ENCODE measurements around the gene ACOT6. TPM values are rescaled to one million over a fixed set of nuclear protein-coding genes. Genes with fewer than 3 reads are reported as not detected.
"Not testable (repeated sequence)": the region's sequence is repeated elsewhere in the genome, so short reads cannot be mapped to it uniquely, and the experiment has no call there.

Gene ACOT6
- polyA plus RNA-seq, 4 donors: 0.04 to 0.54 TPM; not detected in 2

- H3K4me3 ChIP-seq (ENCODE audit: low read depth in 1 of 3, low read length in 3 of 3): no peak overlapping the region
- H3K36me3 ChIP-seq (ENCODE audit: control insufficient read depth in 3 of 3, insufficient read depth in 2 of 3, low read depth in 1 of 3, low read length in 3 of 3): no peaks in the 10 kb centered on the region
- WGBS, 3 donors: 79 to 88% (median 82%) methylated on average over 2 of the region's 2 CpGs
- H3K27me3 ChIP-seq (ENCODE audit: control insufficient read depth in 3 of 3, insufficient read depth in 3 of 3, low read length in 3 of 3): no peaks in the 10 kb centered on the region
- no peaks in the 10 kb centered on the region for H3K9me3 ChIP-seq (ENCODE audit: control insufficient read depth in 2 of 2, insufficient read depth in 1 of 2, low read depth in 1 of 2, low read length in 1 of 2)
- FAIRE-seq (no peak), DNase-seq (no peak)
- H3K27ac ChIP-seq (ENCODE audit: low read depth in 1 of 3, low read length in 2 of 3): no peak overlapping the region
- no peaks in the 10 kb centered on the region for H3K4me1 ChIP-seq (ENCODE audit: control insufficient read depth in 3 of 3, insufficient read depth in 2 of 3, low read depth in 1 of 3, low read length in 2 of 3)
Observed at GRCh38 chr14:73627151-73627558, 14.8 kb downstream of the ACOT6 start.

GRCh38 chr14:73630009-73630780, 17.9 kb downstream of the ACOT6 start:
- no peak overlapping the region for H3K27ac ChIP-seq (ENCODE audit: low read depth in 1 of 3, low read length in 2 of 3)
- no peaks in the 10 kb centered on the region for H3K9me3 ChIP-seq (ENCODE audit: control insufficient read depth in 2 of 2, insufficient read depth in 1 of 2, low read depth in 1 of 2, low read length in 1 of 2)
- H3K36me3 ChIP-seq (ENCODE audit: control insufficient read depth in 3 of 3, insufficient read depth in 2 of 3, low read depth in 1 of 3, low read length in 3 of 3): no peaks in the 10 kb centered on the region
- peaks cover 0 to 5% (median 0%) of the 10 kb centered on the region in 3 donors for H3K27me3 ChIP-seq (ENCODE audit: control insufficient read depth in 3 of 3, insufficient read depth in 3 of 3, low read length in 3 of 3)
- WGBS, 3 donors: 89 to 94% (median 90%) methylated on average over 10 of the region's 10 CpGs
- no peak for DNase-seq
- FAIRE-seq: no peak
- no peak overlapping the region for H3K4me3 ChIP-seq (ENCODE audit: low read depth in 1 of 3, low read length in 3 of 3)
- H3K4me1 ChIP-seq (ENCODE audit: control insufficient read depth in 3 of 3, insufficient read depth in 2 of 3, low read depth in 1 of 3, low read length in 2 of 3): peaks cover 0 to 3% (median 0%) of the 10 kb centered on the region in 3 donors

GRCh38 chr14:73633116-73634010, 21.0 kb downstream of the ACOT6 start:
- no peak for FAIRE-seq
- 11 to 14% (median 12%) methylated on average over 37 to 44 of the region's 44 CpGs for WGBS, 3 donors

GRCh38 chr14:73634011-73634833, 21.9 kb downstream of the ACOT6 start:
- 15 to 27% (median 23%) methylated on average over 47 to 53 of the region's 53 CpGs for WGBS, 3 donors

More at GRCh38 chr14:73633116-73634010, 21.0 kb downstream of the ACOT6 start:
- peaks cover 0 to 3% (median 0%) of the 10 kb centered on the region in 3 donors for H3K4me1 ChIP-seq (ENCODE audit: control insufficient read depth in 3 of 3, insufficient read depth in 2 of 3, low read depth in 1 of 3, low read length in 2 of 3)
- peak overlapping the region; percentile 19 to 56 (median 52) for H3K4me3 ChIP-seq (ENCODE audit: low read depth in 1 of 3, low read length in 3 of 3)
- peaks cover 0 to 5% (median 0%) of the 10 kb centered on the region in 3 donors for H3K27me3 ChIP-seq (ENCODE audit: control insufficient read depth in 3 of 3, insufficient read depth in 3 of 3, low read length in 3 of 3)
- H3K27ac ChIP-seq (ENCODE audit: low read depth in 1 of 3, low read length in 2 of 3): peak overlapping the region in 1 of 3 donors; percentile 32
- no peaks in the 10 kb centered on the region for H3K9me3 ChIP-seq (ENCODE audit: control insufficient read depth in 2 of 2, insufficient read depth in 1 of 2, low read depth in 1 of 2, low read length in 1 of 2)
- no peaks in the 10 kb centered on the region for H3K36me3 ChIP-seq (ENCODE audit: control insufficient read depth in 3 of 3, insufficient read depth in 2 of 3, low read depth in 1 of 3, low read length in 3 of 3)
- DNase-seq: peak; percentile 76 to 84

GRCh38 chr14:73636355-73636754, 24.0 kb downstream of the ACOT6 start:
- not testable (repeated sequence) for H3K9me3 ChIP-seq (ENCODE audit: control insufficient read depth in 2 of 2, insufficient read depth in 1 of 2, low read depth in 1 of 2, low read length in 1 of 2); H3K4me3 ChIP-seq (ENCODE audit: low read depth in 1 of 3, low read length in 3 of 3); H3K36me3 ChIP-seq (ENCODE audit: control insufficient read depth in 3 of 3, insufficient read depth in 2 of 3, low read depth in 1 of 3, low read length in 3 of 3); H3K27me3 ChIP-seq (ENCODE audit: control insufficient read depth in 3 of 3, insufficient read depth in 3 of 3, low read length in 3 of 3); H3K4me1 ChIP-seq (ENCODE audit: control insufficient read depth in 3 of 3, insufficient read depth in 2 of 3, low read depth in 1 of 3, low read length in 2 of 3); DNase-seq; H3K27ac ChIP-seq (ENCODE audit: low read depth in 1 of 3, low read length in 2 of 3); FAIRE-seq
- WGBS, 3 donors: 79 to 87% (median 86%) methylated on average over 10 of the region's 10 CpGs

More at GRCh38 chr14:73634011-73634833, 21.9 kb downstream of the ACOT6 start:
- peaks cover 0 to 3% (median 0%) of the 10 kb centered on the region in 3 donors for H3K4me1 ChIP-seq (ENCODE audit: control insufficient read depth in 3 of 3, insufficient read depth in 2 of 3, low read depth in 1 of 3, low read length in 2 of 3)
- peak overlapping the region in 1 of 3 donors; percentile 32 for H3K27ac ChIP-seq (ENCODE audit: low read depth in 1 of 3, low read length in 2 of 3)
- peak; percentile 13 to 58 for DNase-seq
- FAIRE-seq: no peak
- H3K4me3 ChIP-seq (ENCODE audit: low read depth in 1 of 3, low read length in 3 of 3): peak overlapping the region; percentile 19 to 56 (median 52)
- no peaks in the 10 kb centered on the region for H3K36me3 ChIP-seq (ENCODE audit: control insufficient read depth in 3 of 3, insufficient read depth in 2 of 3, low read depth in 1 of 3, low read length in 3 of 3)
- peaks cover 0 to 5% (median 0%) of the 10 kb centered on the region in 3 donors for H3K27me3 ChIP-seq (ENCODE audit: control insufficient read depth in 3 of 3, insufficient read depth in 3 of 3, low read length in 3 of 3)
- no peaks in the 10 kb centered on the region for H3K9me3 ChIP-seq (ENCODE audit: control insufficient read depth in 2 of 2, insufficient read depth in 1 of 2, low read depth in 1 of 2, low read length in 1 of 2)

GRCh38 chr14:73637830-73638229, 25.5 kb downstream of the ACOT6 start:
- peaks cover 0 to 3% (median 0%) of the 10 kb centered on the region in 3 donors for H3K4me1 ChIP-seq (ENCODE audit: control insufficient read depth in 3 of 3, insufficient read depth in 2 of 3, low read depth in 1 of 3, low read length in 2 of 3)
- 58 to 78% (median 78%) methylated on average over 5 of the region's 5 CpGs for WGBS, 3 donors
- no peak overlapping the region for H3K4me3 ChIP-seq (ENCODE audit: low read depth in 1 of 3, low read length in 3 of 3)
- no peak overlapping the region for H3K27ac ChIP-seq (ENCODE audit: low read depth in 1 of 3, low read length in 2 of 3)
- H3K9me3 ChIP-seq (ENCODE audit: control insufficient read depth in 2 of 2, insufficient read depth in 1 of 2, low read depth in 1 of 2, low read length in 1 of 2): no peaks in the 10 kb centered on the region
- H3K27me3 ChIP-seq (ENCODE audit: control insufficient read depth in 3 of 3, insufficient read depth in 3 of 3, low read length in 3 of 3): peaks cover 0 to 5% (median 0%) of the 10 kb centered on the region in 3 donors
- no peaks in the 10 kb centered on the region for H3K36me3 ChIP-seq (ENCODE audit: control insufficient read depth in 3 of 3, insufficient read depth in 2 of 3, low read depth in 1 of 3, low read length in 3 of 3)
- DNase-seq: no peak
- no peak for FAIRE-seq

GRCh38 chr14:73640796-73641365, 28.6 kb downstream of the ACOT6 start:
- DNase-seq (no peak), FAIRE-seq (no peak)
- 84 to 95% (median 94%) methylated on average over 5 of the region's 5 CpGs for WGBS, 3 donors
- Histone ChIP-seq H3K4me3 (ENCODE audit: low read depth in 1 of 3, low read length in 3 of 3) (no peak overlapping the region), H3K36me3 (ENCODE audit: control insufficient read depth in 3 of 3, insufficient read depth in 2 of 3, low read depth in 1 of 3, low read length in 3 of 3) (no peaks in the 10 kb centered on the region), H3K9me3 (ENCODE audit: control insufficient read depth in 2 of 2, insufficient read depth in 1 of 2, low read depth in 1 of 2, low read length in 1 of 2) (no peaks in the 10 kb centered on the region), H3K27ac (ENCODE audit: low read depth in 1 of 3, low read length in 2 of 3) (no peak overlapping the region), H3K27me3 (ENCODE audit: control insufficient read depth in 3 of 3, insufficient read depth in 3 of 3, low read length in 3 of 3) (no peaks in the 10 kb centered on the region), H3K4me1 (ENCODE audit: control insufficient read depth in 3 of 3, insufficient read depth in 2 of 3, low read depth in 1 of 3, low read length in 2 of 3) (peaks cover 0 to 3% (median 0%) of the 10 kb centered on the region in 3 donors)
